ENCODE results near the gene RAPGEF1.
"Not testable (repeated sequence)": the region's sequence is repeated elsewhere in the genome, so short reads cannot be mapped to it uniquely, and the experiment has no call there.

The RAPGEF1 gene

DNA sequence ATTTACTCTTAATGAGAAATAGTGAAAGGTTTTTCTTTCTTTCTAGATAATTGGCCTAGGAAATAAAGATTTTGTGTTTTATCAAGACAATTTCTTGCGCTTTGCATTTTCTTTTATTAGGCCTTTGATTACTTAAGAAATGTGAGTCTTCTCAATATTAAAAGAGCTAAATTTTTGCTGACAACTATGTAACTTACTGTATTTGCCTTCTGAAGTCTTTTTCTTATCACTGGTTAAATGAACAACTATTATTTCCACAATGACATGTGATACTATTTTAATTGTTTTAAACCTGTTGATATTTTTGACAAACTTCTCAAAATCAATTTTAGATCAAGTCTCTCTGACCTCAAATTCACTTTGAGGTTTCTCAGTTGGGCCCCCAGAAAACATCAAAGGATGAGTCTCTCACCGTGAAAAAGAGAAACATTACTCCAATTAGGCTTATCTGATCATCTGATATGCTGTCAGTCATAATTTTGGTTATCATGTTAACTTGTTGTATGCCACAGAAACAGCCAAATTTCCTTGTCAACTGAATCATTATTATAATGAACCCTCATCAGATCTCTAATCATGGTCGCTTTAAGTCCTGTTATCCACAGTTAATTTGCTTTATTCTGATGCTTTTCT, 48.8 kb downstream of the RAPGEF1 start:
- DNase-seq (ENCODE audit: low read depth) = no peak

DNA sequence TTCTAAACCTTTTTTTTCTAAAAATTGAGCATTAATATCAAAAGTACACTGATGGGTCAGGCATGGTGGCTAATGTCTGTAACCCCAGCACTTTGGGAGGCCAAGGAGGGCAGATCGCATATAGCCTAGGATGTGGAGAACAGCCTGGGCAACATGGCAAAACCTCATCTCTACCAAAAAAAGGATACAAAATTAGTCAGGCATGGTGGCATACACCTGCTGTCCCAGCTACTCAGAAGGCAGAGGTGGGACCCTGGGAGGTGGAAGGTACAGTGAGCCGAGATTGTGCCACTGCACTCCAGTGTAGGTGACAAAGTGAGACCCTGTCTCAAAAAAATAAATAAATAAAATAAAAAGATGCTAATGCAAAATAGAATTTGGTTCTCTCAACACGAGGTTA, 49.4 kb downstream of the RAPGEF1 start:
- DNase-seq (ENCODE audit: low read depth) = no peak

GRCh38 chr9:131688377-131688776, 51.5 kb downstream of the RAPGEF1 start:
- no peak for DNase-seq (ENCODE audit: low read depth)

DNA sequence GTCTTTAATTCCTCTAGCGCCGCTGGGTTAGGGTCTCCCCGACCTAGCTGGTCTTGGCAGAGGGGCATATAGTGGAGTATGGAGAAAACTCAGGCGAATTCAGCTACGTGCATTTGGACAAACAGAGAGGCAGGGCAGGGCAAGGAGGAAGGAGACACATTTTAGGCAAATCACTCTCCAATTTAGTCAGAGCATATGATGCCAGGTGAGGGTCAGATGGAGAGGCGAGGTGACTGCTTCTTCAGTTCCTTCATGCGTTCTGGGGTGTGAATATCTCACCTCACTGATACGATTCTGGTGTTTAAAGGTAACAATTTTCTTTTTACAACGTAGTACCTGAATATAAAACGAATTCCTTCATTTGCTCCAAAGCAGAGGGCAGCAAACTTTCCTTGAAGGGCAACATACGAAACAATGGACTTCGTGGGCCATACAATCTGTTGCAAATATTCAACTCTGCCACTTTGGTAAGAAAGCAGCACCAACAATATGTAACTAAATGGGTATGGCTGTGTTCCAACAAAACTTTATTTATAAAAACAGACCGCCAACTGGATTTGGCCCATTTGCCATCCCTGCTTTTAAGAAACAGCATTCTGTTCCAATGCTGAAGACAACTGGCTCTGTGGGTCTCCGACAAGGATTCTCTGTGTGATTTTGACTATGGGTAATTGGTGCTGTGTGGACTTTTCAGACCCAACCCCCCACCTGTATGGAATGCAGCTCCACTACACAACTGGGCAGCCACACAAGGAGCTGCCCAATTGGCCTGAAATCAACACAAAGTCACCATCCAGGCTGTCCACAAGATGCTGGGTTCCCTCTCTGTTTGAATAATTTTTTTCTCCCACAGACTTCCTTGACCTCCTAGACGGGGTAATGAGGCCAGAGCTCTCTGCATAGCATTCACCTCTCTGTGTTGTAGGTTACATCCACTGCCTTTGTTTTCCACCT, 53.8 kb downstream of the RAPGEF1 start:
- DNase-seq (ENCODE audit: low read depth) = no peak

DNA sequence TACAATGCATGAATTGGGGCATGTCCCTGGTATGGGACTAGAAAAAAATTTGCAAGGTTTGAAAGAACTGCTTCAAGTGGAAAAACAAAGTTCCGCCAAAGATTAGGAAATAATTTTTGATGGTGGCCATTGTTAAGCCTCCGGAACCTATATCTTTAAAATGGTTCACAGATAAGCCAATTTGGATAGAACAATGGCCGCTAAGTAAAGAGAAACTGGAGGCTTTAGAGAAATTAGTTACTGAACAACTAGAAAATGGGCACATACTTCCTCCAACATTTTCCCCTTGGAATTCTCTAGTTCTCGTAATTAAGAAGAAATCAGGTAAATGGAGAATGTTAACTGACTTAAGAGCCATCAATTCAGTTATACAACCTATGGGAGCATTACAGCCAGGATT, 56.8 kb downstream of the RAPGEF1 start:
- DNase-seq (ENCODE audit: low read depth) = not testable (repeated sequence)

GRCh38 chr9:131682261-131682660, 57.6 kb downstream of the RAPGEF1 start:
- no peak for DNase-seq (ENCODE audit: low read depth)

DNA sequence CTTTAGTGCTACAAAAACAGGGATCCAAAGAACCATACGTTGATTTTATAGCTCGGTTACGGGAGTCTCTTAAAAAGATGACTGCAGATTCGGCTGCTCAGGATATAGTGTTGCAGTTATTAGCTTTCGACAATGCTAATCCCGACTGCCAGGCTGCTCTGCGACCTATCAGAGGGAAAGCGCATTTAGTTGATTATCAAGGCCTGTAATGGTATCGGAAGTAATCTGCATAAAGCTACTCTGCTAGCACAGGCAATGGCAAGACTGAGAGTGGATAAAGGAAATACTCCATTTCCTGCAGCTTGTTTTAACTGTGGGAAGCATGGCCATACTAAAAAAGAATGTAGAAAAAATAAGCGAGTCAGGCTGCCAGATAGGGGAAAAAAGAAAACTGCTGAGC, 58.0 kb downstream of the RAPGEF1 start:
- not testable (repeated sequence) for DNase-seq (ENCODE audit: low read depth)

DNA sequence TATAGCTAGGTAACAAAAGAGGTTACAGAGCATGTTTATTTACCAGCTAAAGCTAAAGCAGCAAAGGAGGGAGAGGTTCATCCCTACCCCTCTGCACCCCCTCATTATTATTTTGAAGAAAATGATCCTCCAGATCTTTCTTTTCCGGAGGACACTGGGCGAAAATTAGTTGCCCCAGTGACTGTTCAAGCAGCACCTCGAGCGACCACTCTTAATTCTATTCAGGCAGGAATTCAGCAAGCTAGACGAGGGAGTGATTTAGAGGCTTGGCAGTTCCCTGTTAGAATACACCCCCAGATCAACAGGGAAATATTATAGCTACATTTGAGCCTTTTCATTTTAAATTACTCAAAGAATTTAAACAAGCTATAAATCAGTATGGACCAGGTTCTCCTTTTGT, 58.8 kb downstream of the RAPGEF1 start:
- DNase-seq (ENCODE audit: low read depth) = not testable (repeated sequence)

DNA sequence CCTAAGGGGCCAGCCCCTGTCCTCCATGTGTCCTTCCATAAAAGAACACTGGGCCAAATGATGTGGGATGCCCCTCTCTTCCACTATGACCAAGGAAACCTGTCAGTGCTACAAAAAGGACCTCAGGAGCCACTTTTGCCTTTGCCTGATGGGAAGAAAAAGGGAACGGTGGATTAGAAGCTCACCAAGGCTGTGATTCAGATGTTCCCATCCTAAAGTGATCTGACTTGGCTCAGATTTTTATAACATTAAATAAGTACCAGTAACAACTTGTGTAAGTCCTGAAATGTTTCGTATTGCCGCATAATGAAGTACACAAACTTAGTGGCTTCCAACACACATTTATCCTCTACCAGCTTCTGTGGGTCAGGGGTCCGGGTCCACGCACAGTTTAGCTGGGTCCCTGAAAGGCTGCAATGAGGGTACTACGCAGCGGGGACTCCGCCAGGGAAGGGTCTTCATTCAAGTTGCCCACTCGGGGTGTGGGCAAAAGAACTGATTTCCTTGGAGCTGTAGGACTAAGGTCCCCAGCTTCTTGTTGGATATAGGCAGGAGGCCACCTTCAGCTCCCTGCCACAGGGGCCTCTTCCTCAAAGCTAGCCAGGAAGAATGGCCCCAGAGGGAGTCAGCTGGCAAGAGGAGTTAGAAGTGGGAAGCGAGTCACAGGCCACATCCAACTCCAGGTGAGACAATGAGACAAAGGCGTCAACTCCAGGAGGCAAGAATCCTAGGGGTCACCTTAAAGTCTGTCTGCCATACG, 60.4 kb downstream of the RAPGEF1 start:
- DNase-seq (ENCODE audit: low read depth) = no peak

GRCh38 chr9:131678499-131679111, 61.3 kb downstream of the RAPGEF1 start:
- DNase-seq (ENCODE audit: low read depth) = peak; percentile 93

DNA sequence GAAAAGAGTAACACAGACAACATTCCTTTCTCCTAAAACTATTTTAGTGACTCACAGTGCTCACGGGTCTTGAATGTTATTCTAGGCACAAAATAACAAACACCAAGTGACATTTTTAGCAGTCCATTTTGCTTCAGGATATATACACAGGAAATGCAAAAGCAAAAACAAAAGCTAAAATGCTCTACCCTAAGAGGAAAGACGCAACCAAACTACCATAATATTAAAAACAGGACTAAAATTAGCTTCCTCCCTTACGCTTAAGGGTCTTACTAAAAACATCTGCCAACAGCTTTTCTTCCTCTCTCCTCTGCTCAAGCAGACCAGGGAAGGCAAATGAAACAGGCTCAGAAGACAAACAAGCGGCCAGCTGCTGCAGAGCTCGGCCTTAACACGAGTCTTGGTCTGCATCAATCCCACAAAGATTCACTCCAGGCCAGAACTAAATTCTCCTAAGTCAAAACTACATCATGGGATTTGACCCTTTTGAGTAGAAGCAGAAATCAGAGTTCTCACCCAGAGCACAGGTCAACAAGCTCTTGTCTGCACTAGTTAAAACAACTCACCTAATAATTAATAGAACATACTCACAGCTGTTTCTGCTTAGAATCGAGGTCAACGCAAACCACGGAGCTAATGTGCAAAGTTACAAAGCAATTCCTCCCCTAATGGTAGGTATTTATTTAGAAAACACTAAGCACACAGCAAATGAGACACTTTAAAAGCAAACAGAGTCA, 62.3 kb downstream of the RAPGEF1 start:
- peak; percentile 63 for DNase-seq (ENCODE audit: low read depth)

GRCh38 chr9:131677049-131677443, 62.8 kb downstream of the RAPGEF1 start:
- no peak for DNase-seq (ENCODE audit: low read depth)

- DNase-seq (ENCODE audit: low read depth) = no peak
Observed at GRCh38 chr9:131676431-131676972, 63.4 kb downstream of the RAPGEF1 start.

- DNase-seq (ENCODE audit: low read depth) = no peak
Observed at GRCh38 chr9:131675437-131676022, 64.3 kb downstream of the RAPGEF1 start.

GRCh38 chr9:131674425-131675421, 65.2 kb downstream of the RAPGEF1 start:
- no peak for DNase-seq (ENCODE audit: low read depth)

- DNase-seq (ENCODE audit: low read depth) = no peak
Observed at GRCh38 chr9:131673531-131673930, 66.3 kb downstream of the RAPGEF1 start.

DNA sequence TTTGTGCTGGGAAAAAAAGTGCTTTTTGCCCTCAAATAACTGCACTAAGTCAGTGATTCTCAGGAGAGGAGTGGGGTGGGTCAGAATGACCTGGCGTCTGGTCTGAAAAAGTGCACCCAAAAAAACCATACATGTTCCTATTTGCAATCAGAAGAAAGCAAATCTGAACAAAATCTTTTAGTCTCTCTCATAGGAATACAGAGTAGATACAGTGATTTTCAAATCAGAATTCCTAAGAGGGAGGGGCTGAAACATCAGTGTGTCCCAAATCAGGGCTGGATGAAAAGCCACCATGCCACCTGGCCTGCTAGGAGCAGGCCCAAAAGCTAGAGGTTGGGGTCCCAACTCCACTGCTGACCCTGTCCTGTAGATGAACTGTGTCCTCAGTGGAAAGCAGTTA, 66.8 kb downstream of the RAPGEF1 start:
- DNase-seq (ENCODE audit: low read depth) = no peak

GRCh38 chr9:131672451-131672850, 67.4 kb downstream of the RAPGEF1 start:
- no peak for DNase-seq (ENCODE audit: low read depth)

DNA sequence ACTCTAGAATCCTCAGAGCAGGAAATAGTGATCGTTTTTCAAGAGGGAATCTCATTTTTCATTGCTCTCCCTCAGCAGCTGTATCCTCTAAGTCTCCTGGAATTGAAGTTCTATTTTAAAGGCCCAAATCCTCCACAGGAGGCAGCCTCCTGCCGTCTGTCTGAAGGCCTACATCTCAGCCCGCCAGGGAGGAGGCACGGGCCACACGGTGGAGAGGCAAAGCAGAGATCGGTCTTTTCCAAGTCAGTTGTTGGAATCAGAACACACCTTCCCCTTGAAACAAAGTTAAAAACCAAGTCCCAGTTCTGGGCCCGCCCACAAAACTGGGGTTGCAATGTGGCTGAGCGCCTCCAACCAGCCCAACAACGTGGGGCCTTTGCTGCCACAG, 68.7 kb downstream of the RAPGEF1 start:
- no peak for DNase-seq (ENCODE audit: low read depth)

Data from fibroblast of the conjunctiva (primary cell).